ENCODE measurements around the gene YAP1. TPM values are rescaled to one million over a fixed set of nuclear protein-coding genes. Genes with fewer than 3 reads are reported as not detected.

The YAP1 gene
- total RNA-seq, 4 donors from 2014 or later, result 130 to 203 (median 200) TPM

- H3K9me3 ChIP-seq, result no peaks in the 10 kb centered on the region
- H3K27ac ChIP-seq, result no peak overlapping the region
- TF ChIP-seq, protein P1, sequence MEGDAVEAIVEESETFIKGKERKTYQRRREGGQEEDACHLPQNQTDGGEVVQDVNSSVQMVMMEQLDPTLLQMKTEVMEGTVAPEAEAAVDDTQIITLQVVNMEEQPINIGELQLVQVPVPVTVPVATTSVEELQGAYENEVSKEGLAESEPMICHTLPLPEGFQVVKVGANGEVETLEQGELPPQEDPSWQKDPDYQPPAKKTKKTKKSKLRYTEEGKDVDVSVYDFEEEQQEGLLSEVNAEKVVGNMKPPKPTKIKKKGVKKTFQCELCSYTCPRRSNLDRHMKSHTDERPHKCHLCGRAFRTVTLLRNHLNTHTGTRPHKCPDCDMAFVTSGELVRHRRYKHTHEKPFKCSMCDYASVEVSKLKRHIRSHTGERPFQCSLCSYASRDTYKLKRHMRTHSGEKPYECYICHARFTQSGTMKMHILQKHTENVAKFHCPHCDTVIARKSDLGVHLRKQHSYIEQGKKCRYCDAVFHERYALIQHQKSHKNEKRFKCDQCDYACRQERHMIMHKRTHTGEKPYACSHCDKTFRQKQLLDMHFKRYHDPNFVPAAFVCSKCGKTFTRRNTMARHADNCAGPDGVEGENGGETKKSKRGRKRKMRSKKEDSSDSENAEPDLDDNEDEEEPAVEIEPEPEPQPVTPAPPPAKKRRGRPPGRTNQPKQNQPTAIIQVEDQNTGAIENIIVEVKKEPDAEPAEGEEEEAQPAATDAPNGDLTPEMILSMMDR (IDR thresholded peaks at IDR 0.05), result no peak
- no peak for TF ChIP-seq POLR2A (IDR thresholded peaks at IDR 0.05)
- TF ChIP-seq EP300 (IDR thresholded peaks at IDR 0.05), result no peak
- H3K4me1 ChIP-seq, result peaks cover 0 to 17% (median 2%) of the 10 kb centered on the region in 4 donors
- peaks cover 0 to 5% (median 0%) of the 10 kb centered on the region in 3 donors for H3K36me3 ChIP-seq
- DNase-seq (ENCODE audit: low spot score in 2 of 2), result no peak
- H3K27me3 ChIP-seq, result no peaks in the 10 kb centered on the region
- no peak overlapping the region for H3K4me3 ChIP-seq
- 96 to 97% methylated on average over 3 of the region's 3 CpGs for WGBS, 2 donors
These were observed 24.4 kb downstream of the YAP1 start for GRCh38 chr11:102134597-102134996.

DNA sequence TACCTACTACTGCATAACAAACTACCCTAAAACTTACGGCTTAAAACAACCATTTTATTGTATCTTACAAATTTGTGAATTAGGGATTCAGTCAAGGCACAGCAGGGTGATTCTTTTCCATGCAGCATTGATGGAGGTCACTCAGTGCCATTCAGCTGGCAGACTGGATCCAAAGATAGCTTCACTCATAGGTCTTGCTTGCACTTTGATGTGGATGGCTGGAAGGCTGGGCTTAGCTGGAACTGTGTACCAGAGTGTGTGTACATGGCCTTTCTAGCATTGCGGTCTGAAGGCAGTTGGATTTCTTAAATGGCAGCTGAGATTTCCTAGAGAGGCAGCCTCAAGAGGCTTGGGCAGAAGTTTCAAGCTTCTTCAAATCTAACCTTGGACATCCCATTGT, 25.0 kb downstream of the YAP1 start:
- no peak for DNase-seq (ENCODE audit: low spot score in 2 of 2)
- TF ChIP-seq EP300 (IDR thresholded peaks at IDR 0.05) (no peak), POLR2A (IDR thresholded peaks at IDR 0.05) (no peak)
- TF ChIP-seq, protein P1 (IDR thresholded peaks at IDR 0.05), result no peak
- Histone ChIP-seq H3K27ac (no peak overlapping the region), H3K9me3 (no peaks in the 10 kb centered on the region), H3K4me3 (no peak overlapping the region), H3K27me3 (no peaks in the 10 kb centered on the region), H3K36me3 (peaks cover 0 to 5% (median 0%) of the 10 kb centered on the region in 3 donors), H3K4me1 (peaks cover 0 to 20% (median 2%) of the 10 kb centered on the region in 4 donors)
- 72 to 86% methylated on average over 2 of the region's 2 CpGs for WGBS, 2 donors

GRCh38 chr11:102138223-102138622, 28.0 kb downstream of the YAP1 start:
- Histone ChIP-seq H3K4me1 (peaks cover 0 to 39% (median 2%) of the 10 kb centered on the region in 4 donors), H3K4me3 (no peak overlapping the region), H3K36me3 (peaks cover 0 to 5% (median 0%) of the 10 kb centered on the region in 3 donors), H3K27me3 (no peaks in the 10 kb centered on the region), H3K27ac (peak overlapping the region in 1 of 4 donors; percentile 27), H3K9me3 (no peaks in the 10 kb centered on the region)
- DNase-seq (ENCODE audit: low spot score in 2 of 2), result no peak
- 84 to 87% methylated on average over 2 of the region's 2 CpGs for whole genome bisulfite sequencing, 2 donors
- TF ChIP-seq EP300 (IDR thresholded peaks at IDR 0.05) (no peak), POLR2A (IDR thresholded peaks at IDR 0.05) (no peak)
- TF ChIP-seq, protein P1 (IDR thresholded peaks at IDR 0.05), result no peak

- Histone ChIP-seq H3K36me3 (peaks cover 0 to 5% (median 0%) of the 10 kb centered on the region in 3 donors), H3K4me1 (peaks cover 0 to 44% (median 2%) of the 10 kb centered on the region in 4 donors), H3K4me3 (no peak overlapping the region), H3K27ac (peak overlapping the region in 1 of 4 donors; percentile 27), H3K27me3 (no peaks in the 10 kb centered on the region), H3K9me3 (no peaks in the 10 kb centered on the region)
- 76 to 78% methylated on average over 3 of the region's 3 CpGs for WGBS, 2 donors
- no peak for DNase-seq (ENCODE audit: low spot score in 2 of 2)
- no peak for TF ChIP-seq EP300 (IDR thresholded peaks at IDR 0.05)
- TF ChIP-seq, protein P1 (IDR thresholded peaks at IDR 0.05), result no peak
- TF ChIP-seq POLR2A (IDR thresholded peaks at IDR 0.05), result no peak
These were observed 28.4 kb downstream of the YAP1 start for GRCh38 chr11:102138670-102139069.

GRCh38 chr11:102139081-102139498, 28.8 kb downstream of the YAP1 start:
- Histone ChIP-seq H3K4me3 (no peak overlapping the region), H3K36me3 (peaks cover 0 to 5% (median 0%) of the 10 kb centered on the region in 3 donors), H3K4me1 (peaks cover 0 to 48% (median 2%) of the 10 kb centered on the region in 4 donors), H3K27me3 (no peaks in the 10 kb centered on the region), H3K9me3 (no peaks in the 10 kb centered on the region), H3K27ac (peak overlapping the region in 1 of 4 donors; percentile 68)
- WGBS, 2 donors, result 18 to 29% methylated on average over 3 of the region's 3 CpGs
- no peak for DNase-seq (ENCODE audit: low spot score in 2 of 2)
- TF ChIP-seq POLR2A (IDR thresholded peaks at IDR 0.05), result no peak
- no peak for TF ChIP-seq EP300 (IDR thresholded peaks at IDR 0.05)
- TF ChIP-seq, protein P1 (IDR thresholded peaks at IDR 0.05), result no peak
